ENCODE data around the gene ERC1. TPM values are rescaled to one million over a fixed set of nuclear protein-coding genes. Genes with fewer than 3 reads are reported as not detected.

Gene ERC1
- total and polyA plus RNA-seq, 12 donors = 6.5 to 67.5 (median 47.5) TPM

GRCh38 chr12:1401891-1402290 is 410.9 kb downstream of the ERC1 start:
- Histone ChIP-seq H3K4me3 (no peak overlapping the region), H3K4me1 (no peaks in the 10 kb centered on the region), H3K9me3 (no peaks in the 10 kb centered on the region), H3K27me3 (no peaks in the 10 kb centered on the region), H3K36me3 (peaks cover 0 to 4% (median 0%) of the 10 kb centered on the region in 9 donors), H3K27ac (no peak overlapping the region)
- DNase-seq = no peak
- no peak for TF ChIP-seq CTCF (IDR thresholded peaks at IDR 0.05)
- no peak for ATAC-seq
- WGBS, 2 donors = 98 to 99% methylated on average over 3 of the region's 3 CpGs
- intact Hi-C loops (cut with DNase I) = no loop called here

GRCh38 chr12:1403417-1403816 is 412.4 kb downstream of the ERC1 start:
- intact Hi-C loops (cut with DNase I) = no loop called here
- TF ChIP-seq CTCF (IDR thresholded peaks at IDR 0.05) = no peak
- Histone ChIP-seq H3K27me3 (no peaks in the 10 kb centered on the region), H3K36me3 (peaks cover 0 to 11% (median 4%) of the 10 kb centered on the region in 9 donors), H3K4me3 (no peak overlapping the region), H3K4me1 (no peaks in the 10 kb centered on the region), H3K9me3 (no peaks in the 10 kb centered on the region), H3K27ac (no peak overlapping the region)
- 83% methylated on average over 4 of the region's 4 CpGs for WGBS, 2 donors
- DNase-seq (no peak), ATAC-seq (no peak)

- TF ChIP-seq CTCF (IDR thresholded peaks at IDR 0.05) = no peak
- Histone ChIP-seq H3K4me3 (no peak overlapping the region), H3K27me3 (no peaks in the 10 kb centered on the region), H3K4me1 (no peaks in the 10 kb centered on the region), H3K9me3 (no peaks in the 10 kb centered on the region), H3K36me3 (peaks cover 0 to 33% (median 7%) of the 10 kb centered on the region in 9 donors), H3K27ac (no peak overlapping the region)
- 98 to 99% methylated on average over 5 of the region's 5 CpGs for WGBS, 2 donors
- DNase-seq = no peak
- intact Hi-C loops (cut with DNase I) = no loop called here
- no peak for ATAC-seq
These were observed 414.6 kb downstream of the ERC1 start for GRCh38 chr12:1405619-1406018.

- Histone ChIP-seq H3K27me3 (no peaks in the 10 kb centered on the region), H3K27ac (no peak overlapping the region), H3K9me3 (no peaks in the 10 kb centered on the region), H3K4me3 (no peak overlapping the region), H3K36me3 (peaks cover 0 to 69% (median 7%) of the 10 kb centered on the region in 9 donors), H3K4me1 (no peaks in the 10 kb centered on the region)
- intact Hi-C loops (cut with DNase I) = no loop called here
- 90 to 93% methylated on average over 1 of the region's 1 CpG for WGBS, 2 donors
- TF ChIP-seq CTCF (IDR thresholded peaks at IDR 0.05) = no peak
- ATAC-seq = no peak
- no peak for DNase-seq
These were observed 419.8 kb downstream of the ERC1 start for GRCh38 chr12:1410794-1411193.

All from heart right ventricle (tissue), 16 donors.